ENCODE results near the gene DSE.

DNA sequence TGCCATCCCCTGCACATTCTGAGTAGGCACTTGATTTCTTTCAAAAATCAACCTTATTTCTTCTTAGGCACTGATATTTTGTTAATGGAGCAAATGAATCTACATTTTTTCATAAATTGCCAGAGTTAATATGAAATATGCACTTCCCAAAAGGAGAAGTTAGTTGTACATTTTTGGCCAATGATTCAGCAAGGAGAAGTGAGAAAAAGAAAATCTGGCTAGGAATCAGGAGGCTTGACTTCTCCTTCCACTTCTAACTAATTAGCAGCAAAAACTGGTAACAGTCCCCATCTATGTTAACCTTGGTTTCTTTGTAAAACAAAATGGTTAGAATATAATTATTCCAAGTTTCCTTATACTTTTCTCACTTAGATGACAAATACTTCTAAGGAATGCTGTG lies 7.0 kb upstream of the DSE start:
- TF ChIP-seq, protein P1, sequence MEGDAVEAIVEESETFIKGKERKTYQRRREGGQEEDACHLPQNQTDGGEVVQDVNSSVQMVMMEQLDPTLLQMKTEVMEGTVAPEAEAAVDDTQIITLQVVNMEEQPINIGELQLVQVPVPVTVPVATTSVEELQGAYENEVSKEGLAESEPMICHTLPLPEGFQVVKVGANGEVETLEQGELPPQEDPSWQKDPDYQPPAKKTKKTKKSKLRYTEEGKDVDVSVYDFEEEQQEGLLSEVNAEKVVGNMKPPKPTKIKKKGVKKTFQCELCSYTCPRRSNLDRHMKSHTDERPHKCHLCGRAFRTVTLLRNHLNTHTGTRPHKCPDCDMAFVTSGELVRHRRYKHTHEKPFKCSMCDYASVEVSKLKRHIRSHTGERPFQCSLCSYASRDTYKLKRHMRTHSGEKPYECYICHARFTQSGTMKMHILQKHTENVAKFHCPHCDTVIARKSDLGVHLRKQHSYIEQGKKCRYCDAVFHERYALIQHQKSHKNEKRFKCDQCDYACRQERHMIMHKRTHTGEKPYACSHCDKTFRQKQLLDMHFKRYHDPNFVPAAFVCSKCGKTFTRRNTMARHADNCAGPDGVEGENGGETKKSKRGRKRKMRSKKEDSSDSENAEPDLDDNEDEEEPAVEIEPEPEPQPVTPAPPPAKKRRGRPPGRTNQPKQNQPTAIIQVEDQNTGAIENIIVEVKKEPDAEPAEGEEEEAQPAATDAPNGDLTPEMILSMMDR (conservative IDR thresholded peaks at IDR 0.05), result no peak
- no peak for TF ChIP-seq EZH2 (IDR thresholded peaks at IDR 0.05; ENCODE audit: low read depth)

Data from PC-9 (cell line).